ENCODE data around the gene RBM20. TPM values are rescaled to one million over a fixed set of nuclear protein-coding genes. Genes with fewer than 3 reads are reported as not detected.

RBM20 gene
- polyA plus RNA-seq, 3 donors = not detected

DNA sequence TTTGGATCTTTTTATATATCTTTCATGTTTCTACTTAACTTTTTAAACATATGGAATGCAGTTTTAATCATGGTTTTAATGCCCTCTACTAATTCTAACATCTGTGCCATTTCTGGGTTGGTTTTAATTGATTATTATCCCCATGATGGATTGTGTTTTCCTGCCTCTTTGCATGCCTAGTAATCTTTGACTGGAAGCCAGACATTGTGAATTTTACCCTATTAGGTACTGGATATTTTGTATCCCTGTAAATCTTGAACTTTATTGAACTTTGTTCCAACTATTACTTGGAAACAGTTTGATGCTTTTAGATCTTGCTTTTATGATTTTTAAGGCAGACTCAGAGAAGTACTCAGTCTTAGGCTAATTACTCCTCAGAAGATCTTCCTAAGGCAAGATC lies 16.0 kb upstream of the RBM20 start:
- no peaks in the 10 kb centered on the region for H3K9me3 ChIP-seq (replicated peaks in 1 of 2; ENCODE audit: control insufficient read depth in 1 of 2, insufficient read depth in 1 of 2, low read length in 2 of 2)
- no peaks in the 10 kb centered on the region for H3K79me2 ChIP-seq (ENCODE audit: insufficient read depth, low read length)
- H3K4me1 ChIP-seq (ENCODE audit: control insufficient read depth in 1 of 2, insufficient read depth in 2 of 2, low read length in 2 of 2) = no peaks in the 10 kb centered on the region
- no peaks in the 10 kb centered on the region for H3K4me1 Mint-ChIP-seq
- H3K9me3 Mint-ChIP-seq = peaks cover 0 to 2% (median 0%) of the 10 kb centered on the region in 7 donors
- no peak overlapping the region for H3K9ac ChIP-seq (ENCODE audit: insufficient read depth, low read length, poor library complexity, severe bottlenecking)
- H3K4me3 Mint-ChIP-seq = no peak overlapping the region
- TF ChIP-seq, protein P1, sequence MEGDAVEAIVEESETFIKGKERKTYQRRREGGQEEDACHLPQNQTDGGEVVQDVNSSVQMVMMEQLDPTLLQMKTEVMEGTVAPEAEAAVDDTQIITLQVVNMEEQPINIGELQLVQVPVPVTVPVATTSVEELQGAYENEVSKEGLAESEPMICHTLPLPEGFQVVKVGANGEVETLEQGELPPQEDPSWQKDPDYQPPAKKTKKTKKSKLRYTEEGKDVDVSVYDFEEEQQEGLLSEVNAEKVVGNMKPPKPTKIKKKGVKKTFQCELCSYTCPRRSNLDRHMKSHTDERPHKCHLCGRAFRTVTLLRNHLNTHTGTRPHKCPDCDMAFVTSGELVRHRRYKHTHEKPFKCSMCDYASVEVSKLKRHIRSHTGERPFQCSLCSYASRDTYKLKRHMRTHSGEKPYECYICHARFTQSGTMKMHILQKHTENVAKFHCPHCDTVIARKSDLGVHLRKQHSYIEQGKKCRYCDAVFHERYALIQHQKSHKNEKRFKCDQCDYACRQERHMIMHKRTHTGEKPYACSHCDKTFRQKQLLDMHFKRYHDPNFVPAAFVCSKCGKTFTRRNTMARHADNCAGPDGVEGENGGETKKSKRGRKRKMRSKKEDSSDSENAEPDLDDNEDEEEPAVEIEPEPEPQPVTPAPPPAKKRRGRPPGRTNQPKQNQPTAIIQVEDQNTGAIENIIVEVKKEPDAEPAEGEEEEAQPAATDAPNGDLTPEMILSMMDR (IDR thresholded peaks at IDR 0.05) = no peak
- no peak for DNase-seq
- intact Hi-C loops (cut with micrococcal nuclease) = no loop called here
- no peak overlapping the region for H3K27ac Mint-ChIP-seq
- H3K36me3 Mint-ChIP-seq = no peaks in the 10 kb centered on the region
- no peak overlapping the region for H3K27ac ChIP-seq (ENCODE audit: low read depth in 1 of 2, low read length in 2 of 2)
- H2AFZ ChIP-seq (ENCODE audit: insufficient read depth, low read depth, low read length, poor library complexity, severe bottlenecking) = no peak overlapping the region
- H3K4me3 ChIP-seq (replicated peaks in 1 of 3; ENCODE audit: low read depth in 2 of 3, low read length in 3 of 3) = no peak overlapping the region
- no peaks in the 10 kb centered on the region for H4K20me1 ChIP-seq (ENCODE audit: insufficient read depth, low read length)
- H3K4me2 ChIP-seq (replicated peaks; ENCODE audit: extremely low read depth, low read length, poor library complexity, severe bottlenecking) = no peak overlapping the region
- H3K27me3 ChIP-seq (ENCODE audit: control insufficient read depth in 2 of 2, insufficient read depth in 2 of 2, low read length in 2 of 2) = no peaks in the 10 kb centered on the region
- H3K27me3 Mint-ChIP-seq (ENCODE audit: low read depth in 3 of 3) = peaks cover 0 to 6% (median 2%) of the 10 kb centered on the region in 3 donors
- H3K36me3 ChIP-seq (replicated peaks in 1 of 2; ENCODE audit: control insufficient read depth in 1 of 2, insufficient read depth in 2 of 2, low read length in 2 of 2) = no peaks in the 10 kb centered on the region

DNA sequence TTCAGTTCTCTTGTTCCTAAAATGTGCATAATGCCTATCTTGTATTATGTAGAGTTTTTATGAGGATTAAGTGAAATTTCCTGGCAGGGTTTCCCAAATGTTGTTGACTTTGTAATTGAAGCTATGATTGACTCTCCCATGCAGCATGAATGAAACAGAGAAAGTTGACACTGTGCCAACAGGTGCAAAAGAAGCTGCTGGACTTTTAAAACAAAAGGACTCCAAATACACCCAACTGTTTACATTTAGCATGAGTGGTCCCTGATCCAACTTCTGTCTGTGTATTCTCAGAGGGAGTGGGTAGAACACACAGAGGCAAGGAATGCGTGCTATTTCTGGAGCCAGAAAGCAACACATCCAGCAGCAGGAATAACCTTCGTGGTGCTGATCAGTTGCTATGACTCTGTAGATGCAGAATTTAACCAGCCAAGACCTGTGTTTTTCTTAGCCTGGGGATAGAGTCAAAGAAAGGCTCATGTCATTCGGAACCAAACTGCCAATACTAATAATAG lies 14.4 kb upstream of the RBM20 start:
- intact Hi-C loops (cut with micrococcal nuclease) = no loop called here
- Histone ChIP-seq H3K79me2 (ENCODE audit: insufficient read depth, low read length) (no peaks in the 10 kb centered on the region), H3K9ac (ENCODE audit: insufficient read depth, low read length, poor library complexity, severe bottlenecking) (no peak overlapping the region), H3K36me3 (replicated peaks in 1 of 2; ENCODE audit: control insufficient read depth in 1 of 2, insufficient read depth in 2 of 2, low read length in 2 of 2) (no peaks in the 10 kb centered on the region), H3K4me3 (replicated peaks in 1 of 3; ENCODE audit: low read depth in 2 of 3, low read length in 3 of 3) (no peak overlapping the region), H3K9me3 (replicated peaks in 1 of 2; ENCODE audit: control insufficient read depth in 1 of 2, insufficient read depth in 1 of 2, low read length in 2 of 2) (no peaks in the 10 kb centered on the region), H2AFZ (ENCODE audit: insufficient read depth, low read depth, low read length, poor library complexity, severe bottlenecking) (no peak overlapping the region), H3K4me2 (replicated peaks; ENCODE audit: extremely low read depth, low read length, poor library complexity, severe bottlenecking) (no peak overlapping the region), H3K27ac (ENCODE audit: low read depth in 1 of 2, low read length in 2 of 2) (no peak overlapping the region), H4K20me1 (ENCODE audit: insufficient read depth, low read length) (no peaks in the 10 kb centered on the region), H3K4me1 (ENCODE audit: control insufficient read depth in 1 of 2, insufficient read depth in 2 of 2, low read length in 2 of 2) (no peaks in the 10 kb centered on the region), H3K27me3 (ENCODE audit: control insufficient read depth in 2 of 2, insufficient read depth in 2 of 2, low read length in 2 of 2) (no peaks in the 10 kb centered on the region)
- WGBS (ENCODE audit: insufficient coverage) = 67% methylated on average over 1 of the region's 3 CpGs
- Mint-ChIP-seq H3K27me3 (ENCODE audit: low read depth in 3 of 3) (peaks cover 0 to 4% (median 2%) of the 10 kb centered on the region in 3 donors), H3K4me3 (no peak overlapping the region), H3K27ac (no peak overlapping the region), H3K9me3 (peaks cover 0 to 2% (median 0%) of the 10 kb centered on the region in 7 donors), H3K36me3 (no peaks in the 10 kb centered on the region), H3K4me1 (no peaks in the 10 kb centered on the region)
- no peak for DNase-seq
- TF ChIP-seq, protein P1 (IDR thresholded peaks at IDR 0.05) = no peak

Data from CD14-positive monocyte (primary cell).